ENCODE data around the gene SLC46A3.
"Not testable (repeated sequence)": the region's sequence is repeated elsewhere in the genome, so short reads cannot be mapped to it uniquely, and the experiment has no call there.

DNA sequence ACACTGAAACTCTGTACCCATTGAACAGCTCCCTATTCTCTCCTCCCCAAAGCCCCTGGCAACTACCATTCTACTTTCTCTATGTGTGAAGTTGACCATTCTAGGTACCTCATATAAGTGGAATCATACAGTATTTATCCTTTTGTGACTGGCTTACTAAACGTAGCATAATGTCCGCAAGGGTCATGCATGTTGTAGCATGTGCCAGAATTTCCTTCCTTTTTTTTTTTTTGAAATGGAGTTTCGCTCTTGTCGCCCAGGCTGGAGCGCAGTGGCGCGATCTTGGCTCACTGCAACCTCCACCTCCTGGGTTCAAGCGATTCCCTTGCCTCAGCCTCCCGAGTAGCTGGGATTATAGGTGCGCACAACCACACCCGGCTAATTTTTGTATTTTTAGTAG lies 23.7 kb upstream of the SLC46A3 start:
- TF ChIP-seq, protein P1, sequence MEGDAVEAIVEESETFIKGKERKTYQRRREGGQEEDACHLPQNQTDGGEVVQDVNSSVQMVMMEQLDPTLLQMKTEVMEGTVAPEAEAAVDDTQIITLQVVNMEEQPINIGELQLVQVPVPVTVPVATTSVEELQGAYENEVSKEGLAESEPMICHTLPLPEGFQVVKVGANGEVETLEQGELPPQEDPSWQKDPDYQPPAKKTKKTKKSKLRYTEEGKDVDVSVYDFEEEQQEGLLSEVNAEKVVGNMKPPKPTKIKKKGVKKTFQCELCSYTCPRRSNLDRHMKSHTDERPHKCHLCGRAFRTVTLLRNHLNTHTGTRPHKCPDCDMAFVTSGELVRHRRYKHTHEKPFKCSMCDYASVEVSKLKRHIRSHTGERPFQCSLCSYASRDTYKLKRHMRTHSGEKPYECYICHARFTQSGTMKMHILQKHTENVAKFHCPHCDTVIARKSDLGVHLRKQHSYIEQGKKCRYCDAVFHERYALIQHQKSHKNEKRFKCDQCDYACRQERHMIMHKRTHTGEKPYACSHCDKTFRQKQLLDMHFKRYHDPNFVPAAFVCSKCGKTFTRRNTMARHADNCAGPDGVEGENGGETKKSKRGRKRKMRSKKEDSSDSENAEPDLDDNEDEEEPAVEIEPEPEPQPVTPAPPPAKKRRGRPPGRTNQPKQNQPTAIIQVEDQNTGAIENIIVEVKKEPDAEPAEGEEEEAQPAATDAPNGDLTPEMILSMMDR (IDR thresholded peaks at IDR 0.05; ENCODE audit: low read depth, low read length), result not testable (repeated sequence)
- not testable (repeated sequence) for TF ChIP-seq EZH2phosphoT487 (IDR thresholded peaks at IDR 0.05; ENCODE audit: low read depth)
